MV-4-11 (cell line): Measurements from ENCODE around the gene ADGRV1.
"Not testable (repeated sequence)": the region's sequence is repeated elsewhere in the genome, so short reads cannot be mapped to it uniquely, and the experiment has no call there.

Source experiments
- DNase-seq: peaks from one replicate; lab custom pipeline; 2025; lab: John Stamatoyannopoulos, UW

The ADGRV1 gene

GRCh38 chr5:90997082-90997481 is 438.5 kb downstream of the ADGRV1 start:
- DNase-seq, result no peak

- DNase-seq, result no peak
Measured at GRCh38 chr5:91000743-91001142, 442.1 kb downstream of the ADGRV1 start.

- DNase-seq, result no peak
Measured at GRCh38 chr5:91006713-91007112, 448.1 kb downstream of the ADGRV1 start.

- no peak for DNase-seq
Measured at GRCh38 chr5:91007251-91007650, 448.7 kb downstream of the ADGRV1 start.

GRCh38 chr5:91007780-91008402 is 449.3 kb downstream of the ADGRV1 start:
- DNase-seq, result no peak

- DNase-seq, result no peak
Measured at GRCh38 chr5:91010090-91010489, 451.5 kb downstream of the ADGRV1 start.

- DNase-seq, result no peak
Measured at GRCh38 chr5:91011029-91011428, 452.4 kb downstream of the ADGRV1 start.

GRCh38 chr5:91012867-91013266 is 454.3 kb downstream of the ADGRV1 start:
- not testable (repeated sequence) for DNase-seq

GRCh38 chr5:91016322-91016721 is 457.7 kb downstream of the ADGRV1 start:
- DNase-seq, result no peak

- no peak for DNase-seq
Measured at GRCh38 chr5:91016954-91017700, 458.5 kb downstream of the ADGRV1 start.

- no peak for DNase-seq
Measured at GRCh38 chr5:91018200-91018599, 459.6 kb downstream of the ADGRV1 start.

- no peak for DNase-seq
Measured at GRCh38 chr5:91018712-91019371, 460.2 kb downstream of the ADGRV1 start.

GRCh38 chr5:91020065-91020800 is 461.6 kb downstream of the ADGRV1 start:
- DNase-seq, result no peak

- no peak for DNase-seq
Measured at GRCh38 chr5:91022518-91022917, 463.9 kb downstream of the ADGRV1 start.

GRCh38 chr5:91024206-91024605 is 465.6 kb downstream of the ADGRV1 start:
- DNase-seq, result no peak

GRCh38 chr5:91024727-91025126 is 466.1 kb downstream of the ADGRV1 start:
- DNase-seq, result no peak

GRCh38 chr5:91025449-91025848 is 466.9 kb downstream of the ADGRV1 start:
- no peak for DNase-seq

GRCh38 chr5:91025956-91026355 is 467.4 kb downstream of the ADGRV1 start:
- DNase-seq, result no peak

GRCh38 chr5:91026466-91026865 is 467.9 kb downstream of the ADGRV1 start:
- DNase-seq, result no peak

- DNase-seq, result no peak
Measured at GRCh38 chr5:91027405-91028139, 469.0 kb downstream of the ADGRV1 start.

GRCh38 chr5:91028499-91028956 is 469.9 kb downstream of the ADGRV1 start:
- no peak for DNase-seq
